NCI-H1694 treated with DMSO at 0.1 percent for 48 hours (cell line): ENCODE measurements around the gene SNX20.

Experiments used
- DNase-seq: peaks from one replicate; lab custom pipeline; 2025; lab: John Stamatoyannopoulos, UW

The SNX20 gene

GRCh38 chr16:50657241-50657640, 23.9 kb downstream of the SNX20 start:
- no peak for DNase-seq

GRCh38 chr16:50655558-50656055, 25.5 kb downstream of the SNX20 start:
- no peak for DNase-seq

GRCh38 chr16:50653633-50654519, 27.2 kb downstream of the SNX20 start:
- DNase-seq, result no peak

- no peak for DNase-seq
These were observed 28.2 kb downstream of the SNX20 start for GRCh38 chr16:50652836-50653425.

GRCh38 chr16:50651835-50652438, 29.2 kb downstream of the SNX20 start:
- DNase-seq, result no peak

- no peak for DNase-seq
These were observed 34.8 kb downstream of the SNX20 start for GRCh38 chr16:50646345-50646744.

- no peak for DNase-seq
These were observed 35.4 kb downstream of the SNX20 start for GRCh38 chr16:50645563-50646220.

GRCh38 chr16:50644729-50645128, 36.4 kb downstream of the SNX20 start:
- no peak for DNase-seq

GRCh38 chr16:50644245-50644644, 36.9 kb downstream of the SNX20 start:
- no peak for DNase-seq

- DNase-seq, result no peak
These were observed 37.9 kb downstream of the SNX20 start for GRCh38 chr16:50643192-50643591.

- DNase-seq, result no peak
These were observed 38.8 kb downstream of the SNX20 start for GRCh38 chr16:50642349-50642748.

- no peak for DNase-seq
These were observed 39.3 kb downstream of the SNX20 start for GRCh38 chr16:50641818-50642187.

- DNase-seq, result no peak
These were observed 39.9 kb downstream of the SNX20 start for GRCh38 chr16:50640919-50641817.

- DNase-seq, result no peak
These were observed 40.7 kb downstream of the SNX20 start for GRCh38 chr16:50640391-50640790.

- no peak for DNase-seq
These were observed 42.1 kb downstream of the SNX20 start for GRCh38 chr16:50638816-50639670.

GRCh38 chr16:50637716-50638602, 43.2 kb downstream of the SNX20 start:
- no peak for DNase-seq

- DNase-seq, result no peak
These were observed 44.2 kb downstream of the SNX20 start for GRCh38 chr16:50636753-50637374.

GRCh38 chr16:50635505-50636392, 45.4 kb downstream of the SNX20 start:
- no peak for DNase-seq
